A549 (cell line): ENCODE results near the gene LGR6.

Source experiments
- BHLHE40 ChIP-seq: IDR thresholded peaks from 2 replicates; pipeline ENCODE4 v1.6.1; 2012; ENCODE audit warnings: low read depth, low read length, inconsistent platforms
- CBX2 ChIP-seq: fragments of 200-600 bp; sonication (generic); IDR thresholded peaks from 2 replicates; pipeline ENCODE4 v1.6.1; 2016; ENCODE audit warnings: low read depth, mild to moderate bottlenecking, borderline replicate concordance
- JUN ChIP-seq, 2 experiments: fragments of >200 bp; sonication (Bioruptor Twin); formaldehyde crosslinking; IDR thresholded peaks; 2 replicates in 1 of 2; 3 replicates in 1 of 2; pipeline ENCODE4 v1.6.1; 2016 to 2017
- MAZ ChIP-seq: fragments of 150-350 bp; IDR thresholded peaks from 2 replicates; pipeline ENCODE4 v1.6.1; 2014; ENCODE audit warnings: antibody characterized with exemption, low read depth, low read length, borderline replicate concordance
- RAD21 ChIP-seq, 2 experiments: fragments of >200 bp in 1 of 2; sonication (Bioruptor Twin) in 1 of 2; formaldehyde crosslinking in 1 of 2; IDR thresholded peaks in 1 of 2; conservative IDR thresholded peaks in 1 of 2; 2 replicates in 1 of 2; 3 replicates in 1 of 2; pipeline ENCODE4 v1.6.1; 2012 to 2018; ENCODE audit warnings: inconsistent platforms in 1 of 2
- SMC3 ChIP-seq: fragments of >200 bp; sonication (Bioruptor Twin); formaldehyde crosslinking; IDR thresholded peaks from 3 replicates; pipeline ENCODE4 v1.6.1; 2018; ENCODE audit warnings: inconsistent platforms
- TF ChIP-seq, protein P1 (sequence below): fragments of 200-600 bp; sonication (generic); IDR thresholded peaks from 2 replicates; pipeline ENCODE4 v1.6.1; 2016; ENCODE audit warnings: antibody characterized with exemption, mild to moderate bottlenecking, moderate library complexity
- TF ChIP-seq, protein P2 (sequence below): fragments of >200 bp; sonication (Bioruptor Twin); formaldehyde crosslinking; IDR thresholded peaks from 3 replicates; pipeline ENCODE4 v1.5.1; 2016
- TF ChIP-seq, protein P3 (sequence below): IDR thresholded peaks from 2 replicates; pipeline ENCODE4 v1.6.1; 2012

DNA sequence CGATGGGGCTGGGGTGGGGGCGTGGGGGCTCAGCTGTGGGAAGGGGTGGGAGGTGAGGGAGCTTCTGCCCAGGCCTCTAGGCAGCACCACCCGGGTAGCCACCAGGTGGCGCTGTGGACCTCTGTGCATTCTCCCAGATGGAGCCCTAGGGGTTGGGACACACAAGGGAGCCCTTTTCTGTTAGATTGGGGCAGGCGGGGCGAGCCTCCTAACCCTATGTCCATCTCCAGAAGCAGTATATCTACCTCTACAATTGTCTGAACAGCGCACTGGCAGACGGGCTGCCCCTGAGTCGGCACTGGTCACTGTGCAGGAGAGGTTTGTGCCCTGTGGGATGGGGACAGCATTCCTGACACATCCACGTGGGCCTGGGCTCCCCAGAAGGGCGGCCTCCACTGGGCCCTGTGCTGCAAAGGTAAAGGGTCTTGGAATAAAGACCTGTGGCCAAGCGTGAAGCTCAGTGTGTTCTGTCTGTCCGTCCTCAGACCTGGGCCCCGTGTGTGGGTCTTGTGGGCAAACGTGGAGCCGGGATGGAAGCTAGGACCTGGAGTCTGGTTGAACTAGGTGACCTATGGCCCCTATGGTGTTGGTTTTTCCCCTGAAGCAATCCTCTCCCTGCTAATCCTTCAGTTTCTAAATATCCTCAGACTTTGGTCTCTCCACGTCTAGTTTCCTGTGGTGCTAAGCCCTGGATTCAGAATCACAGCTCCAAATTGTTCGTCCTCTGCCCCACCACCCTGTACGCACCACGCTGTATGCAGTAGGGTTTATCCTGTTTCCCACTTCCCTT is 4.4 kb upstream of the LGR6 start:
- no peak for TF ChIP-seq CBX2
- TF ChIP-seq, protein P1, sequence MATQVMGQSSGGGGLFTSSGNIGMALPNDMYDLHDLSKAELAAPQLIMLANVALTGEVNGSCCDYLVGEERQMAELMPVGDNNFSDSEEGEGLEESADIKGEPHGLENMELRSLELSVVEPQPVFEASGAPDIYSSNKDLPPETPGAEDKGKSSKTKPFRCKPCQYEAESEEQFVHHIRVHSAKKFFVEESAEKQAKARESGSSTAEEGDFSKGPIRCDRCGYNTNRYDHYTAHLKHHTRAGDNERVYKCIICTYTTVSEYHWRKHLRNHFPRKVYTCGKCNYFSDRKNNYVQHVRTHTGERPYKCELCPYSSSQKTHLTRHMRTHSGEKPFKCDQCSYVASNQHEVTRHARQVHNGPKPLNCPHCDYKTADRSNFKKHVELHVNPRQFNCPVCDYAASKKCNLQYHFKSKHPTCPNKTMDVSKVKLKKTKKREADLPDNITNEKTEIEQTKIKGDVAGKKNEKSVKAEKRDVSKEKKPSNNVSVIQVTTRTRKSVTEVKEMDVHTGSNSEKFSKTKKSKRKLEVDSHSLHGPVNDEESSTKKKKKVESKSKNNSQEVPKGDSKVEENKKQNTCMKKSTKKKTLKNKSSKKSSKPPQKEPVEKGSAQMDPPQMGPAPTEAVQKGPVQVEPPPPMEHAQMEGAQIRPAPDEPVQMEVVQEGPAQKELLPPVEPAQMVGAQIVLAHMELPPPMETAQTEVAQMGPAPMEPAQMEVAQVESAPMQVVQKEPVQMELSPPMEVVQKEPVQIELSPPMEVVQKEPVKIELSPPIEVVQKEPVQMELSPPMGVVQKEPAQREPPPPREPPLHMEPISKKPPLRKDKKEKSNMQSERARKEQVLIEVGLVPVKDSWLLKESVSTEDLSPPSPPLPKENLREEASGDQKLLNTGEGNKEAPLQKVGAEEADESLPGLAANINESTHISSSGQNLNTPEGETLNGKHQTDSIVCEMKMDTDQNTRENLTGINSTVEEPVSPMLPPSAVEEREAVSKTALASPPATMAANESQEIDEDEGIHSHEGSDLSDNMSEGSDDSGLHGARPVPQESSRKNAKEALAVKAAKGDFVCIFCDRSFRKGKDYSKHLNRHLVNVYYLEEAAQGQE = no peak
- TF ChIP-seq JUN (IDR thresholded peaks at IDR 0.05) = no peak
- no peak for TF ChIP-seq MAZ
- no peak for TF ChIP-seq BHLHE40
- TF ChIP-seq, protein P2, sequence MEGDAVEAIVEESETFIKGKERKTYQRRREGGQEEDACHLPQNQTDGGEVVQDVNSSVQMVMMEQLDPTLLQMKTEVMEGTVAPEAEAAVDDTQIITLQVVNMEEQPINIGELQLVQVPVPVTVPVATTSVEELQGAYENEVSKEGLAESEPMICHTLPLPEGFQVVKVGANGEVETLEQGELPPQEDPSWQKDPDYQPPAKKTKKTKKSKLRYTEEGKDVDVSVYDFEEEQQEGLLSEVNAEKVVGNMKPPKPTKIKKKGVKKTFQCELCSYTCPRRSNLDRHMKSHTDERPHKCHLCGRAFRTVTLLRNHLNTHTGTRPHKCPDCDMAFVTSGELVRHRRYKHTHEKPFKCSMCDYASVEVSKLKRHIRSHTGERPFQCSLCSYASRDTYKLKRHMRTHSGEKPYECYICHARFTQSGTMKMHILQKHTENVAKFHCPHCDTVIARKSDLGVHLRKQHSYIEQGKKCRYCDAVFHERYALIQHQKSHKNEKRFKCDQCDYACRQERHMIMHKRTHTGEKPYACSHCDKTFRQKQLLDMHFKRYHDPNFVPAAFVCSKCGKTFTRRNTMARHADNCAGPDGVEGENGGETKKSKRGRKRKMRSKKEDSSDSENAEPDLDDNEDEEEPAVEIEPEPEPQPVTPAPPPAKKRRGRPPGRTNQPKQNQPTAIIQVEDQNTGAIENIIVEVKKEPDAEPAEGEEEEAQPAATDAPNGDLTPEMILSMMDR = peak; percentile 84
- TF ChIP-seq, protein P3, sequence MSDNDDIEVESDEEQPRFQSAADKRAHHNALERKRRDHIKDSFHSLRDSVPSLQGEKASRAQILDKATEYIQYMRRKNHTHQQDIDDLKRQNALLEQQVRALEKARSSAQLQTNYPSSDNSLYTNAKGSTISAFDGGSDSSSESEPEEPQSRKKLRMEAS = no peak
- peak; percentile 75 for TF ChIP-seq SMC3
- TF ChIP-seq RAD21 (conservative IDR thresholded peaks at IDR 0.05 in 1 of 2, IDR thresholded peaks at IDR 0.05 in 1 of 2) = peak; percentile 61 to 73
